IPS DF 6.9 (cell line): ENCODE results near the gene CCDC74A.
"Not testable (repeated sequence)": the region's sequence is repeated elsewhere in the genome, so short reads cannot be mapped to it uniquely, and the experiment has no call there.

Experiments
- DNase-seq: peaks from one replicate; pipeline ENCODE4 v3.0.0-alpha.2; 2013; ENCODE audit warnings: low read depth, low spot score
- H3K27ac ChIP-seq: one replicate; pipeline ENCODE4 v1.5.1; 2013; ENCODE audit warnings: low read length, control low read depth
- H3K27me3 ChIP-seq: 2 replicates; pipeline ENCODE4 v1.6.1; 2013; ENCODE audit warnings: mild to moderate bottlenecking, low read length; ENCODE audit not compliant: control insufficient read depth, insufficient read depth
- H3K36me3 ChIP-seq: 2 replicates; pipeline ENCODE4 v1.6.1; 2013; ENCODE audit warnings: low read length; ENCODE audit not compliant: control insufficient read depth, insufficient read depth
- H3K4me1 ChIP-seq: 2 replicates; pipeline ENCODE4 v1.6.1; 2013; ENCODE audit warnings: low read length; ENCODE audit not compliant: control insufficient read depth, insufficient read depth
- H3K4me3 ChIP-seq: 2 replicates; pipeline ENCODE4 v1.5.1; 2013; ENCODE audit warnings: mild to moderate bottlenecking, low read length
- H3K9me3 ChIP-seq: 2 replicates; pipeline ENCODE4 v1.6.1; 2013; ENCODE audit warnings: low read length, inconsistent platforms; ENCODE audit not compliant: control insufficient read depth, insufficient read depth
- WGBS: extraction: QIAGEN DNeasy Blood & Tissue Kit; methylation state at CpG from one replicate; pipeline ENCODE4 v1.1.7; 2013; ENCODE audit warnings: mixed read lengths, missing lambda C conversion rate; ENCODE audit not compliant: insufficient read length, insufficient coverage; 5-methylcytosine and 5-hydroxymethylcytosine counted together

Gene CCDC74A

DNA sequence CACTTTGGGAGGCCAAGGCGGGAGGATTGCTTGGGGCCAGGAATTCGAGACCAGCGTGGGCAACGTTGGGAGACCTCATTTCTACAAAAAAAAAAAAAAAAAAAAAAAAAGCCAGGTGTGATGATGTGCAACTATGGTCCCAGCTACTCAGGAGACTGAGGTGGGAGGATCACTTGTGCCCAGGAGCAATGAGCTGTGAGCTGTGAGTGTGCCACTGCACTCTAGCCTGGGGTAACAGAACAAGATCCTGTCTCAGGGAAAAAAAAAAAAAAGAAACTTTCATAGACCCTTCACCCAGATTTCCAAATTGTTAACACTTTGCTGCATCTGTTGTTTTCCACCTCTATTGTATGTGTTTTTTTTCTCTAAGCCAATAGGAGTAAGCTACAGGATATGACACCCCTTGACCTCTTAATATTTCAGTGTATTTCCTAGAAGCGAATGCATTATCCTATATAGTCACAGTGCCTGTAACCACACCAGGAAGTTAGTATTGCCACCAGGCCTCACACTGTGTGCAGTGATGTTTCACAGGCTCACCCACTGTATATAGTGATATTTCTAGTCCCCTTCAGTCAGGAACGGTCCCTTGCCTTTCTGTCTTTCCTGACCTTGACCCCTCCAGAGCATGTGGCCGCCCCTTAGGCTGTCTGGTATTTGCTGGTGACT lies 23.5 kb upstream of the CCDC74A start:
- DNase-seq, H3K4me1 ChIP-seq, H3K9me3 ChIP-seq, H3K4me3 ChIP-seq, H3K27ac ChIP-seq, H3K27me3 ChIP-seq: not testable (repeated sequence)
- no CpG with 5 or more reads among the region's 7 CpGs for WGBS
- H3K36me3 ChIP-seq = peaks cover 36% of the 10 kb centered on the region

- H3K9me3 ChIP-seq = no peaks in the 10 kb centered on the region
Observed at GRCh38 chr2:131509615-131510014, 18.1 kb upstream of the CCDC74A start.

GRCh38 chr2:131511291-131511968 lies 16.3 kb upstream of the CCDC74A start:
- not testable (repeated sequence) for H3K4me3 ChIP-seq, H3K27ac ChIP-seq, DNase-seq, H3K27me3 ChIP-seq, H3K4me1 ChIP-seq, H3K9me3 ChIP-seq
- WGBS = no CpG with 5 or more reads among the region's 22 CpGs
- peaks cover 24% of the 10 kb centered on the region for H3K36me3 ChIP-seq

More at GRCh38 chr2:131509615-131510014, 18.1 kb upstream of the CCDC74A start:
- Histone ChIP-seq H3K4me1 (no peaks in the 10 kb centered on the region), H3K4me3 (no peak overlapping the region), H3K36me3 (peaks cover 30% of the 10 kb centered on the region), H3K27ac (no peak overlapping the region), H3K27me3 (no peaks in the 10 kb centered on the region)
- no peak for DNase-seq
- WGBS = no CpG with 5 or more reads among the region's 9 CpGs

GRCh38 chr2:131511969-131512870 lies 15.5 kb upstream of the CCDC74A start:
- not testable (repeated sequence) for H3K4me1 ChIP-seq, H3K27me3 ChIP-seq, H3K27ac ChIP-seq, H3K4me3 ChIP-seq, H3K9me3 ChIP-seq, DNase-seq
- no CpG with 5 or more reads among the region's 17 CpGs for WGBS
- H3K36me3 ChIP-seq = peaks cover 20% of the 10 kb centered on the region

DNA sequence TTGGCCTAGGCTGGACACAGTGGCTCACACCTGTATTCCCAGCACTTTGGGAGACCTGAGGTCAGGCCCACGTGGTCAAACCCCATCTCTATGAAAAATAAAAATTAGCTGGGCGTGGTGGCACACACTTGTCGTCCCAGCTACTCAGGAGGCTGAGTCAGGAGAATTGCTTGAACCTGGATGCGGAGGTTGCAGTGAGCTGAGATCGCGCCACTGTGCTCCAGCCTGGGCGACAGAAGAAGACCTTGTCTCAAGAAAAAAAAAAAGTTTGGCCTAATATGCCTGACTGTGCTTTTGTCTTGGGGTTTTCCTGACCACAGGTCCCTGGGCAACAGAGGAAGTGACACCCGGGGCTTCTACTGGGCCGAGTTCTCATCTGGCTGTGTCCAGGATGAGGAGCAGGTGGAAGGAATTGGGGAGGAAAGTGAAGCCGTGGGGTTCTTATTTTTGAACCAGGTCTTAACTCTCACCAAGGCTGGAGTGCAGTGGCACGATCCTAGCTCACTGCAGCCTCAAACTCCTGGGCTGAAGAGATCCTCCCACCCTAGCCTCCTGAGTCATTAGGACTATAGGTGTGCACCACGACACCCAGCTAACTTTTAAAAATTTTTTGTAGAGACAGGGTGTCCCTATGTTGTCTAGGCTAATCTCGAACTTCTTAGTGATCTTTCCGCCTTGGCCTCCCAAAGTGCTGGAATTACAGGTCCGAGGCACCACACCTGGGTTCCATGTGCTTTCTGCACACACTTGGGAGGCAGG lies 13.1 kb upstream of the CCDC74A start:
- H3K4me1 ChIP-seq = not testable (repeated sequence)
- WGBS = no CpG with 5 or more reads among the region's 15 CpGs
- H3K36me3 ChIP-seq = peaks cover 15% of the 10 kb centered on the region

GRCh38 chr2:131515235-131515634 lies 12.5 kb upstream of the CCDC74A start:
- no CpG with 5 or more reads among the region's 14 CpGs for WGBS
- not testable (repeated sequence) for H3K4me3 ChIP-seq, H3K4me1 ChIP-seq, H3K9me3 ChIP-seq, DNase-seq, H3K27me3 ChIP-seq, H3K27ac ChIP-seq
- peaks cover 18% of the 10 kb centered on the region for H3K36me3 ChIP-seq

More for the DNA sequence above, 13.1 kb upstream of the CCDC74A start:
- not testable (repeated sequence) for H3K27ac ChIP-seq, H3K4me3 ChIP-seq, H3K27me3 ChIP-seq, DNase-seq, H3K9me3 ChIP-seq

DNA sequence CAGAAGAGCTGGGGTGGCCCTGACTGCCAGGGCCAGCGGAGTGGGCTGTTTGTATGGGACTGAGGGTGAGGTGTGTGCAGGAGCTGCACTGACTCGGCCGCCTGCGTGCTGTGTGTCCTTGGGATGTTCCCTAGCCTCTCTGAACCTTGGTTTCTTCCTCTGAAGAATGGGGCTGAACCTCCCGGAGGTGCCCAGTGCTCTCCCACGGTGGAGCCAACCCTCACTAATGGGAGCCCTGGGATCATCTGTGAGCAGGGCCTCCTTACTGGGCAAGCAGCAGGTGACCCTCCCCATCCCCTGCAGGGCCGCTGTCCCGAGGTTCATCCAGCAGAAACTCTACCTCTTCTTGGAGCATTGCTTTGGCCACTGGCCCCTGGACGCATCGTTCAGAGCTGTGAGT lies 11.7 kb upstream of the CCDC74A start:
- no peak overlapping the region for H3K27ac ChIP-seq
- no peak overlapping the region for H3K4me3 ChIP-seq
- no peak for DNase-seq
- H3K4me1 ChIP-seq = no peaks in the 10 kb centered on the region
- no peaks in the 10 kb centered on the region for H3K27me3 ChIP-seq
- no peaks in the 10 kb centered on the region for H3K9me3 ChIP-seq
- H3K36me3 ChIP-seq = peaks cover 22% of the 10 kb centered on the region
- no CpG with 5 or more reads among the region's 10 CpGs for WGBS

DNA sequence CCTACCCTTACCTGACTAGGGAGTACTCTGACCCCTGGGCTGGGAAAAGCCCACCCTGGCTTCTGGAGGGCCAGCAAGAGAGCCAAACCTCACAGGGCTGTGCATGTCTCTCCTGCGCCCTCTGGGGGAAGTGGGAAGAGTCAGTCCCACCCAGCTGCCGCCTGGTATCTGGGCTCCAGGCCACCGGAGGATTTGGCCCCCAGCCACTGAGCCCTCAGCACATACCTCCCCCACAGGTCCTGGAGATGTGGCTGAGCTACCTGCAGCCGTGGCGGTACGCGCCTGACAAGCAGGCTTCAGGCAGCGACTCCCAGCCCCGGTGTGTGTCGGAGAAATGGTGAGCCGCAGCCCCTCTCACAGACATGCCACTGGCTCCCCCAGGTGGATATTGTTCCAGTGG lies 11.1 kb upstream of the CCDC74A start:
- H3K9me3 ChIP-seq, H3K4me3 ChIP-seq, H3K27me3 ChIP-seq, H3K4me1 ChIP-seq, H3K27ac ChIP-seq: not testable (repeated sequence)
- H3K36me3 ChIP-seq = peaks cover 22% of the 10 kb centered on the region
- peak; percentile 11 for DNase-seq
- WGBS = no CpG with 5 or more reads among the region's 11 CpGs

DNA sequence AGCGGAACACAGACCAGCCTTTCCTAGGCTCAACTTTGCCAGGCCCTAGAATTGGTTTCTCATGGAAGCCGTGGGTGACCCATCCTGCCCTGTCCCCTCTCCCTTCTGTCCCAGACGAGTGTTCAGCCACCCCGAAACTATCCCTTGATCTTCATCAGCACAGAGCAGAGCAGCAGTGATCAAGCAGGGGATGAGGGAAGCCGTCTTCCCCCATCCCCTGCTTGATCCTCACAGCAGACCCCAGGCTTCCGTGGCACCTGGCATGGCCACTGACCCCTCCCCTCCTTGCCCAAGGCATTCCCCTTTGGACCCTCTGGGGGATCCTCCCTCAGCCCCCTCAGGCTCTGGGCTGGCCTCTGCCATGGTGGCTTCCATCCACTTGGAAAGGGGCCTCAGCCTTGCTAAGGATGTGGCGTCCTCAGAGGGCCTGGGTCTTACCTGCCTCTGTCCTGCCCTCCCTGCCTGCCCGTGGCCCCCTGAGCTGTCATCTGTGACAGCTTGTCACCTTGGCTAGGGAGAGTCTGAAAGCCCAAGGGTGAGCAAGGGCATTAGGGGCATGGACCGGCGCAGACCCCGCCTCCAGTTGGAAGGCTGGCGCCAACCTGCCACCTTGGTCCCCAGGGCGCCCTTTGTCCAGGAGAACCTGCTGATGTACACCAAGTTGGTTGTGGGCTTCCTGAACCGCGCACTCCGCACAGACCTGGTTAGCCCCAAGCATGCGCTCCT lies 10.4 kb upstream of the CCDC74A start:
- Histone ChIP-seq H3K36me3 (peaks cover 22% of the 10 kb centered on the region), H3K4me1 (peaks cover 2% of the 10 kb centered on the region; the same call in 1 of the 2 replicates), H3K4me3 (no peak overlapping the region), H3K27me3 (no peaks in the 10 kb centered on the region), H3K9me3 (no peaks in the 10 kb centered on the region), H3K27ac (no peak overlapping the region)
- DNase-seq = no peak
- WGBS = no CpG with 5 or more reads among the region's 17 CpGs
